ENCODE data around the gene LMO2.

Gene LMO2

DNA sequence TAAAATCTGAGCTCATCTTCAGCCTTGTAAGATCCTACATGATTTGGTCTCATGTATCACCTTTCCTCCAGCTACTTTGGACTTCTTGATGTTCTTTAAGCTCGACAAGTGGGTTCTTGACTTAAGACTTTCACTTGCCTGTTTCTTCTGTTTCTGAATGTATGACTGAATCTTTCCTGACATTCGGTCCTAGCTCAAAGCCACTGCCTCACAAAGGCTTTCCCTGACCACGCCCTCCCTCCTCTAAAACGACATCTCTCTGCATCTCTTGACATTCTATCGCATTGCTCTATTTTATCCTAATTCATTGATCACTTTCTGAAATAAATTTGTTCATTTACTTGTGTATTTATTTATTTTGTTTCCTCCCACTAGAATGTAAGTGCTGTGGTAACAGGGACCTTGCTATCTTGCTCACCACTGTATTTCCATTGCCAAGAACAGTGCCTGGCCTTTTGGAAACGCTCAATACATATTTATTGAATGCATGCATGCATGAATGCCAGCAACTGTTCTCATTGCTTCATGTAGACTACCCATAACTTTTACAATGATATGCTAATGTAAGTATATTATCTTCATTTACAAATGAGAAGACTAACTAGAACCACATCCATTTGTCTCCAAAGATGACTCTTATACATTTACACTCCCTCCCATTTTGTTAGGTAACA is 43.0 kb downstream of the LMO2 start:
- Histone ChIP-seq H3K4me3 (ENCODE audit: low read length) (no peak overlapping the region), H3K4me2 (ENCODE audit: low read depth, low read length) (no peak overlapping the region), H3K79me2 (ENCODE audit: low read length) (no peaks in the 10 kb centered on the region), H2AFZ (ENCODE audit: low read length) (no peak overlapping the region), H3F3A (ENCODE audit: insufficient read depth, low read length) (no peaks in the 10 kb centered on the region), H3K9me2 (replicated peaks; ENCODE audit: insufficient read depth, low read length) (no peaks in the 10 kb centered on the region), H3K27me3 (replicated peaks; ENCODE audit: insufficient read depth, low read length) (no peaks in the 10 kb centered on the region; the same call in 1 of the 2 replicates), H3K4me1 (ENCODE audit: low read length) (0 out of 2 replicates have a peak, but pooled peaks cover 6% of the 10 kb centered on the region), H3K9me3 (replicated peaks; ENCODE audit: insufficient read depth, low read length) (no peaks in the 10 kb centered on the region), H3K27ac (ENCODE audit: low read length) (no peak overlapping the region), H4K20me1 (ENCODE audit: insufficient read depth, low read length) (no peaks in the 10 kb centered on the region), H3K36me3 (replicated peaks; ENCODE audit: insufficient read depth, low read length) (no peaks in the 10 kb centered on the region), H3K9ac (ENCODE audit: low read length) (no peak overlapping the region)
- no peak for DNase-seq
- TF ChIP-seq, protein P1, sequence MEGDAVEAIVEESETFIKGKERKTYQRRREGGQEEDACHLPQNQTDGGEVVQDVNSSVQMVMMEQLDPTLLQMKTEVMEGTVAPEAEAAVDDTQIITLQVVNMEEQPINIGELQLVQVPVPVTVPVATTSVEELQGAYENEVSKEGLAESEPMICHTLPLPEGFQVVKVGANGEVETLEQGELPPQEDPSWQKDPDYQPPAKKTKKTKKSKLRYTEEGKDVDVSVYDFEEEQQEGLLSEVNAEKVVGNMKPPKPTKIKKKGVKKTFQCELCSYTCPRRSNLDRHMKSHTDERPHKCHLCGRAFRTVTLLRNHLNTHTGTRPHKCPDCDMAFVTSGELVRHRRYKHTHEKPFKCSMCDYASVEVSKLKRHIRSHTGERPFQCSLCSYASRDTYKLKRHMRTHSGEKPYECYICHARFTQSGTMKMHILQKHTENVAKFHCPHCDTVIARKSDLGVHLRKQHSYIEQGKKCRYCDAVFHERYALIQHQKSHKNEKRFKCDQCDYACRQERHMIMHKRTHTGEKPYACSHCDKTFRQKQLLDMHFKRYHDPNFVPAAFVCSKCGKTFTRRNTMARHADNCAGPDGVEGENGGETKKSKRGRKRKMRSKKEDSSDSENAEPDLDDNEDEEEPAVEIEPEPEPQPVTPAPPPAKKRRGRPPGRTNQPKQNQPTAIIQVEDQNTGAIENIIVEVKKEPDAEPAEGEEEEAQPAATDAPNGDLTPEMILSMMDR (IDR thresholded peaks at IDR 0.05; ENCODE audit: low read length), result no peak
- TF ChIP-seq EZH2phosphoT487 (IDR thresholded peaks at IDR 0.05; ENCODE audit: low read length) (no peak), EZH2 (optimal IDR thresholded peaks at IDR 0.05; ENCODE audit: low read depth, low read length) (no peak)

DNA sequence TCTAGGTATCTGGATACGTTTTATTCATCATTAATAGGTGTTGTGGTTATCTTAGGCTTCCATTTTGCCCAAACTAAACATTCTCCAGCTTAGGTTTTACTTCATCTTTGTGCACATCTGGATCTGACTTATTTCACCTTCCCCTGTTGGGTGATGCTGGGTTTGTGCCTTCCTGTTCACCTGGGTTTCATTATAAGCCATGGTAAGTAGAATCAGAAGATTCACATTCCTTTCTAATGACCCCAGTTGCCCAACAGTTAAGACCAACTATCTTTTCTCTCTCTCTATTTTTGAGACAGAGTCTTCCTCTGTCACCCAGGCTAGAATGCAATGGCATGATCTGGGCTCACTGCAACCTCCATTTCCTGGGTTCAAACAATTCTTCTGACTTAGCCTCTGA is 44.6 kb downstream of the LMO2 start:
- H3K9ac ChIP-seq (ENCODE audit: low read length), result no peak overlapping the region
- no peaks in the 10 kb centered on the region for H3K9me3 ChIP-seq (replicated peaks; ENCODE audit: insufficient read depth, low read length)
- H3K4me3 ChIP-seq (ENCODE audit: low read length), result no peak overlapping the region
- no peak overlapping the region for H3K4me2 ChIP-seq (ENCODE audit: low read depth, low read length)
- no peaks in the 10 kb centered on the region for H3K9me2 ChIP-seq (replicated peaks; ENCODE audit: insufficient read depth, low read length)
- H3K27me3 ChIP-seq (replicated peaks; ENCODE audit: insufficient read depth, low read length), result no peaks in the 10 kb centered on the region
- TF ChIP-seq EZH2phosphoT487 (IDR thresholded peaks at IDR 0.05; ENCODE audit: low read length) (no peak), EZH2 (optimal IDR thresholded peaks at IDR 0.05; ENCODE audit: low read depth, low read length) (no peak)
- TF ChIP-seq, protein P1 (IDR thresholded peaks at IDR 0.05; ENCODE audit: low read length), result no peak
- H3K36me3 ChIP-seq (replicated peaks; ENCODE audit: insufficient read depth, low read length), result no peaks in the 10 kb centered on the region
- H3K4me1 ChIP-seq (ENCODE audit: low read length), result 0 out of 2 replicates have a peak, but pooled peaks cover 6% of the 10 kb centered on the region
- H3F3A ChIP-seq (ENCODE audit: insufficient read depth, low read length), result no peaks in the 10 kb centered on the region
- H3K27ac ChIP-seq (ENCODE audit: low read length), result no peak overlapping the region
- no peaks in the 10 kb centered on the region for H4K20me1 ChIP-seq (ENCODE audit: insufficient read depth, low read length)
- H2AFZ ChIP-seq (ENCODE audit: low read length), result no peak overlapping the region
- DNase-seq, result no peak
- H3K79me2 ChIP-seq (ENCODE audit: low read length), result no peaks in the 10 kb centered on the region

DNA sequence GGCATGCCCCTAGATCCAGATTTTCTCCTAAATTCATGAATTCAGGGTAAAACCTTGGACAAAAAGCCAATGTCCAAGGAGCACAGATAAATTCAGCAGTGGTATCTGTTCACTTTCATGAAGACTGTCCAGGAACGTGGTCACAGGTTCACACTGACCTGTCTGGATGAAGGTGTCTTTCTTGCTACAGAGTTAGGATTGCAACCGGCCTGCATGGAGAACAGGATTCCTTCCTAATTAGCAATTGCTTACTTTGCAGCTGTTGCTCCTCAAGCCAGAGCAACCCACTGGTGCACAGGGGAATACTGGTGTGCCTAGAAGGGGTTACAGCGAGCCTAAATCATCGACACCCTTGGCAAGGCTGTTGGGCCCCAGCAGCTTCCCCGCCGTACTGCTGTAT is 47.6 kb downstream of the LMO2 start:
- Histone ChIP-seq H3K36me3 (replicated peaks; ENCODE audit: insufficient read depth, low read length) (no peaks in the 10 kb centered on the region), H3K79me2 (ENCODE audit: low read length) (no peaks in the 10 kb centered on the region), H4K20me1 (ENCODE audit: insufficient read depth, low read length) (no peaks in the 10 kb centered on the region), H3K9me3 (replicated peaks; ENCODE audit: insufficient read depth, low read length) (no peaks in the 10 kb centered on the region), H3K27ac (ENCODE audit: low read length) (no peak overlapping the region), H2AFZ (ENCODE audit: low read length) (no peak overlapping the region), H3K4me3 (ENCODE audit: low read length) (no peak overlapping the region), H3K9me2 (replicated peaks; ENCODE audit: insufficient read depth, low read length) (no peaks in the 10 kb centered on the region), H3K4me2 (ENCODE audit: low read depth, low read length) (no peak overlapping the region), H3K4me1 (ENCODE audit: low read length) (0 out of 2 replicates have a peak, but pooled peaks cover 6% of the 10 kb centered on the region), H3K9ac (ENCODE audit: low read length) (no peak overlapping the region), H3F3A (ENCODE audit: insufficient read depth, low read length) (no peaks in the 10 kb centered on the region), H3K27me3 (replicated peaks; ENCODE audit: insufficient read depth, low read length) (no peaks in the 10 kb centered on the region)
- TF ChIP-seq EZH2 (optimal IDR thresholded peaks at IDR 0.05; ENCODE audit: low read depth, low read length), result no peak
- TF ChIP-seq, protein P1 (IDR thresholded peaks at IDR 0.05; ENCODE audit: low read length), result no peak
- no peak for TF ChIP-seq EZH2phosphoT487 (IDR thresholded peaks at IDR 0.05; ENCODE audit: low read length)
- DNase-seq, result no peak

Measured in MM.1S (cell line).